Rectal smooth muscle tissue (tissue), 1 donor: Measurements from ENCODE around the gene CORO2A.
A peak's percentile ranks its signal among the peaks of the same experiment; 100 is the strongest.

Source experiments
- H3K27ac ChIP-seq: one replicate; pipeline ENCODE4 v1.7.0; 2013; ENCODE audit warnings: low read depth, low read length, inconsistent platforms
- H3K27me3 ChIP-seq: one replicate; pipeline ENCODE4 v1.7.0; 2013; ENCODE audit warnings: low read length; ENCODE audit not compliant: control insufficient read depth, insufficient read depth
- H3K36me3 ChIP-seq: one replicate; pipeline ENCODE4 v1.7.0; 2013; ENCODE audit warnings: low read length; ENCODE audit not compliant: control insufficient read depth, insufficient read depth
- H3K4me1 ChIP-seq: one replicate; pipeline ENCODE4 v1.7.0; 2013; ENCODE audit warnings: low read length; ENCODE audit not compliant: control insufficient read depth, insufficient read depth
- H3K4me3 ChIP-seq: one replicate; pipeline ENCODE4 v1.7.0; 2013; ENCODE audit warnings: low read length
- H3K9ac ChIP-seq: one replicate; pipeline ENCODE4 v1.7.0; 2013; ENCODE audit warnings: low read length

CORO2A gene

DNA sequence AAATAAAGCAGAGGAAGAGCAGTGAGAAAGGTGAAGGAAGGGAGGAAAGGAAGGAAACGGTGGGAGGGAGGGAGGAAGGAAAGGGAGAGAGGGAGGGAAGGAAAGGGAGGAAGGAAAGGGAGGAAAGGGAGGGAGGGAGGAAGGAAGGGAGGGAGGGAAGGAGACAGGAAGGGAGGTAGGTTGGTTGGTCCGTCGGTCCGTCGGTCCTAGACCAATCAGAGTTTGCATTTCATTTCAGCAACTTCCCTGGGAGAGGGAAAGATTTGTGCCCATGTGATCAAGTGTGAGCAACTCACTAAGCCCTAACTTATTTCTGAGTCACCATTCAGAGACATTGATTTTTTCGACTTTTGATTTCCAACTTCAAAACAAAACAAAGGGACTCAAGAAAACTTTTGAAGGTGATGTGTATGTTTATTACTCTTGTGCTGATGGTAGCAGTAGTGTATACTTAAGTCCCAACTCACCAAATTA lies 117.1 kb downstream of the CORO2A start:
- Histone ChIP-seq H3K4me3 (no peak overlapping the region), H3K27me3 (no peaks in the 10 kb centered on the region), H3K9ac (peak overlapping the region; percentile 17), H3K27ac (no peak overlapping the region), H3K36me3 (peaks cover 11% of the 10 kb centered on the region), H3K4me1 (no peaks in the 10 kb centered on the region)

DNA sequence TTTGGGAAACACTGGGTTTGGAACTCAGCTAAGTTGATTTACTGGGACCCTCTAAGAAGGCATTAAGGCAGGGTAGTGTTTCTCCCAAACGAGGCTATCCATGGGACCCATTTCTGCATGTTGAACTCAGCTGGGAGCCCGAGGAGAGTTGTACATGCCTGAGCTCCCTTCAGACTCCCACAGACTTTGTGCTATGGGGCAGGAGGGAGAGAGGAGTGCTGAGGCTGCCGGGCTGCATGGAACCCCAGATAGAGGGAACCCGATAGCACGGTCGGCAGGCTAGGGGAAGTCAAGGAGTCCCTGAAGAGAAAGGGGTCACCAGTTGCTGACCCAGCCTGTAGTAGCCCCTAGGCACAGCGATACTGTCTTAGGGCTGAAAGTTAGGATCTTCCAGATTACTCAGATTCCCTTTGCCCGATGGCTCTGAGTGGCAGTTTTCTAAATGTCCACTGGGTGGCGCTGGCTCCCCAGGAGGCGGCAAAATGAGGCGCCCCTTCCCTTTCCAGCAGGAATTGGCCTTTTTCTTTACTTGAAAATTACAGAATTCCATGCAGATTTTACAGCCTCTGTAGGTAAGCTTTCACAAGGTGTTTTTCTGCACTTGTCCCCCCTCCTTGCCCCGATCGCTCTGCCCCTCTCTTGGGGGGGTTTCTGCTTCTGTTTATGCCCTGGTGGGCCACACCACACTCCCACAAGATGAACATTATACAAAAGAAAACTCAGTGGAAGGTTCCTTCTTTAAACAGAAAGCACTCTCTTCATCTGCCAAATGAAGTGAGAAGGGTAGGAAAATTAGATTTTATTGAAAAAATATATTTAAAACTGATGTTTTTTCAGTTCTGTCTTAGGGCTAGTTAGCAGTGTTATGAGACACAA lies 118.1 kb downstream of the CORO2A start:
- H3K36me3 ChIP-seq, result peaks cover 11% of the 10 kb centered on the region
- no peak overlapping the region for H3K9ac ChIP-seq
- no peak overlapping the region for H3K27ac ChIP-seq
- no peaks in the 10 kb centered on the region for H3K4me1 ChIP-seq
- H3K27me3 ChIP-seq, result no peaks in the 10 kb centered on the region
- H3K4me3 ChIP-seq, result no peak overlapping the region

DNA sequence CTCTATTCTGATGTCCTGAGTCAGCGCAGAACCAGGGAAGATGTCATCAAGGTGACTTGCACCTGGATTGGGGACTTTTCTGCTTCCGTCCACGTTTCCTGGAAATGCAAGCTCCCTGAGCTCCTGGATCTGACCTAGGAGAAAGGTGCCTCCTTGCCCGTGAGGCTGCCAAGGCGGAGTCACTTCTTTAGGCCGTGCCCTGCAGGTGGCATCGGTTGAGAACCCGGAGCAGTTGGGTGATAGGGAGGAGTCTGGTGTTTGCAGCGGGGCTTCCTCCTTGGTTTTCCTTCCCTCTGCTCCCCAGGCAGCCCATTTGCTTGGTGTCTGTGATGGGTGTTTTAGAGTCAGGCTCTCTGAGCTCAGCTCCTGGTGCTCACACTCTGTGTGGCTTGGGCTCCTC lies 120.7 kb downstream of the CORO2A start:
- H3K4me3 ChIP-seq, result peak overlapping the region; percentile 0
- H3K9ac ChIP-seq, result no peak overlapping the region
- no peak overlapping the region for H3K27ac ChIP-seq
- H3K4me1 ChIP-seq, result no peaks in the 10 kb centered on the region
- H3K36me3 ChIP-seq, result peaks cover 2% of the 10 kb centered on the region
- H3K27me3 ChIP-seq, result no peaks in the 10 kb centered on the region
